HFF-Myc (cell line): ENCODE results near the gene FRMD4B.

Experiments
- DNase-seq: peaks from one replicate; pipeline ENCODE4 v3.0.0-alpha.2; 2011; ENCODE audit warnings: low read depth; ENCODE audit errors: extremely low read depth
- H3K4me3 ChIP-seq: replicated peaks from 2 replicates; pipeline ENCODE4 v1.5.1; 2011; ENCODE audit warnings: low read depth, mild to moderate bottlenecking, control low read depth, low read length
- CTCF ChIP-seq: IDR thresholded peaks from 2 replicates; pipeline ENCODE4 v1.5.1; 2012; ENCODE audit warnings: mild to moderate bottlenecking, low read depth, low read length, control low read depth; ENCODE audit errors: missing control alignments

The FRMD4B gene

GRCh38 chr3:69255928-69256327, 130.0 kb downstream of the FRMD4B start:
- no peak overlapping the region for H3K4me3 ChIP-seq
- TF ChIP-seq CTCF = no peak
- no peak for DNase-seq

- no peak for DNase-seq
- H3K4me3 ChIP-seq = no peak overlapping the region
- TF ChIP-seq CTCF = no peak
Measured at GRCh38 chr3:69254351-69254750, 131.5 kb downstream of the FRMD4B start.

- no peak overlapping the region for H3K4me3 ChIP-seq
- DNase-seq = no peak
- TF ChIP-seq CTCF = no peak
Measured at GRCh38 chr3:69252631-69253030, 133.3 kb downstream of the FRMD4B start.

- no peak for TF ChIP-seq CTCF
- no peak overlapping the region for H3K4me3 ChIP-seq
- no peak for DNase-seq
Measured at GRCh38 chr3:69252141-69252540, 133.7 kb downstream of the FRMD4B start.

GRCh38 chr3:69251078-69251805, 134.6 kb downstream of the FRMD4B start:
- no peak for TF ChIP-seq CTCF
- DNase-seq = no peak
- H3K4me3 ChIP-seq = no peak overlapping the region

GRCh38 chr3:69250014-69250413, 135.9 kb downstream of the FRMD4B start:
- DNase-seq = no peak
- no peak for TF ChIP-seq CTCF
- H3K4me3 ChIP-seq = no peak overlapping the region

- TF ChIP-seq CTCF = no peak
- no peak overlapping the region for H3K4me3 ChIP-seq
- DNase-seq = no peak
Measured at GRCh38 chr3:69249001-69249400, 136.9 kb downstream of the FRMD4B start.
